Effector memory CD8-positive, alpha-beta T cell (primary cell): ENCODE measurements around the gene PVALEF.
A peak's percentile ranks its signal among the peaks of the same experiment; 100 is the strongest.

Source experiments
- ATAC-seq: fragments of 150-1000 bp; cut with Tn5 transposase; replicated peaks from 2 replicates; pipeline ENCODE4 v1.10.0; 2021; ENCODE audit warnings: mild to moderate bottlenecking, moderate library complexity
- DNase-seq, 3 experiments: peaks; one replicate each; pipeline ENCODE4 v3.0.0; 2021
- H3K27ac Mint-ChIP-seq, 2 donors: one replicate each; pipeline ENCODE4 v1.8.0; 2022; ENCODE audit warnings: mild to moderate bottlenecking in 2 of 2, mixed read lengths in 2 of 2, moderate library complexity in 2 of 2
- H3K27me3 Mint-ChIP-seq, 2 donors: one replicate each; pipeline ENCODE4 v1.8.0; 2022; ENCODE audit warnings: mixed read lengths in 2 of 2
- H3K36me3 Mint-ChIP-seq: one replicate; pipeline ENCODE4 v1.8.0; 2022; ENCODE audit warnings: mild to moderate bottlenecking, moderate library complexity, mixed read lengths; ENCODE audit not compliant: insufficient read depth
- H3K4me1 Mint-ChIP-seq, 2 donors: one replicate each; pipeline ENCODE4 v1.8.0; 2022; ENCODE audit warnings: low read depth in 2 of 2, mixed read lengths in 2 of 2
- H3K4me3 Mint-ChIP-seq, 2 donors: one replicate each; pipeline ENCODE4 v1.8.0; 2022; ENCODE audit warnings: mild to moderate bottlenecking in 2 of 2, mixed read lengths in 2 of 2, moderate library complexity in 2 of 2
- H3K9me3 Mint-ChIP-seq, 2 donors: one replicate each; pipeline ENCODE4 v1.8.0; 2022; ENCODE audit warnings: mixed read lengths in 2 of 2
- total RNA-seq, 9 experiments: gene quantifications; one replicate each; lab custom pipeline; 2026; lab: John Stamatoyannopoulos, UW

PVALEF gene
- 0 to 0.13 (median 0) reads per million in 9 experiments for total RNA-seq

- Mint-ChIP-seq H3K27me3 (peaks cover 27 to 46% of the 10 kb centered on the region in 2 donors), H3K36me3 (no peaks in the 10 kb centered on the region), H3K9me3 (no peaks in the 10 kb centered on the region), H3K27ac (peak within 1 kb of the TSS in 1 of 2 donors; percentile 66), H3K4me1 (no peaks in the 10 kb centered on the region), H3K4me3 (peak within 1 kb of the TSS; percentile 58 to 64)
- DNase-seq: no peak
- peak; percentile 21 for ATAC-seq
Measured at GRCh38 chr17:81165246-81166032, at the start of gene PVALEF. Gene PVALEF (plus strand): TSS chr17:81165507. CDS start chr17:81181227, 15,720 bp downstream.

GRCh38 chr17:81115749-81116464 is 49.4 kb upstream of the PVALEF start:
- ATAC-seq (no peak), DNase-seq (no peak)
- Mint-ChIP-seq H3K27ac (no peak overlapping the region), H3K4me3 (no peak overlapping the region), H3K4me1 (peaks cover 0 to 6% of the 10 kb centered on the region in 2 donors), H3K36me3 (peaks cover 5% of the 10 kb centered on the region), H3K9me3 (no peaks in the 10 kb centered on the region), H3K27me3 (peaks cover 0 to 6% of the 10 kb centered on the region in 2 donors)

- Mint-ChIP-seq H3K9me3 (no peaks in the 10 kb centered on the region), H3K4me1 (peaks cover 0 to 6% of the 10 kb centered on the region in 2 donors), H3K4me3 (no peak overlapping the region), H3K27ac (no peak overlapping the region), H3K27me3 (peaks cover 0 to 6% of the 10 kb centered on the region in 2 donors), H3K36me3 (peaks cover 8% of the 10 kb centered on the region)
- ATAC-seq (no peak), DNase-seq (no peak)
Measured at GRCh38 chr17:81116704-81117103, 48.6 kb upstream of the PVALEF start.

DNA sequence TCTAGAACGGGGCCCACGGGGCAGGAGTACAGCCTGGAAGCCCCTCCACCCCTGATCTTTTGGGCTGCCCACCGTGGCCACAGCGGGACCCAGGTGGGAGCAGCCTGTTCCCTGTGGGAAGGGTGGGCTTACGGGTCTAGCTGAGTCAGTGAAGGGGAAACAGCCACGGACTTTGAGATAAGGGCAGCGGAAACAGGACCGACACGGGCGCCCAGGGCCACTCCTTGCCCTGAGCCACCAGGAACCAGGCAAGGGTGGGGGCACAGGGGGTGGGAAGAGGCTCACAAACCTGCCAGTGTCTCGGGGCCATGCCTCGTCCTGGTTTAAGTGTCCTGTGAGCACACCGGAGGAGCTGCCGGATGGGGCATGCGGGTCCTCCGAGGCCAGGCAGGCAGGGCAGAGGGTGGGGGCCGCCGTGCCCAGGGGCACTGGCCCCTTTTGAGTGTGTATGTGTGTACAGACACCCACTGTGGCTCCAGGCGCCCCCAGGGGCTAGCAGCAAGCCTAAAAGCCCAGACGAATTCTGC is 47.6 kb upstream of the PVALEF start:
- no peak overlapping the region for H3K27ac Mint-ChIP-seq
- H3K4me3 Mint-ChIP-seq: no peak overlapping the region
- peaks cover 0 to 6% of the 10 kb centered on the region in 2 donors for H3K27me3 Mint-ChIP-seq
- DNase-seq (no peak), ATAC-seq (no peak)
- H3K4me1 Mint-ChIP-seq: peaks cover 0 to 6% of the 10 kb centered on the region in 2 donors
- H3K36me3 Mint-ChIP-seq: peaks cover 8% of the 10 kb centered on the region
- no peaks in the 10 kb centered on the region for H3K9me3 Mint-ChIP-seq

- Mint-ChIP-seq H3K36me3 (peaks cover 8% of the 10 kb centered on the region), H3K4me1 (peaks cover 0 to 6% of the 10 kb centered on the region in 2 donors), H3K9me3 (no peaks in the 10 kb centered on the region), H3K4me3 (peak overlapping the region; percentile 46 to 67), H3K27me3 (peaks cover 0 to 6% of the 10 kb centered on the region in 2 donors), H3K27ac (peak overlapping the region in 1 of 2 donors; percentile 12)
- DNase-seq: no peak
- ATAC-seq: no peak
Measured at GRCh38 chr17:81118308-81119221, 46.7 kb upstream of the PVALEF start.

- Mint-ChIP-seq H3K4me3 (peak overlapping the region; percentile 60 to 67), H3K27ac (peak overlapping the region; percentile 75 to 91), H3K9me3 (no peaks in the 10 kb centered on the region), H3K27me3 (peaks cover 0 to 6% of the 10 kb centered on the region in 2 donors), H3K36me3 (peaks cover 8% of the 10 kb centered on the region), H3K4me1 (peaks cover 0 to 6% of the 10 kb centered on the region in 2 donors)
- ATAC-seq: peak; percentile 78
- DNase-seq: peak; percentile 80 to 85 (median 81)
Measured at GRCh38 chr17:81119223-81120148, 45.8 kb upstream of the PVALEF start.

DNA sequence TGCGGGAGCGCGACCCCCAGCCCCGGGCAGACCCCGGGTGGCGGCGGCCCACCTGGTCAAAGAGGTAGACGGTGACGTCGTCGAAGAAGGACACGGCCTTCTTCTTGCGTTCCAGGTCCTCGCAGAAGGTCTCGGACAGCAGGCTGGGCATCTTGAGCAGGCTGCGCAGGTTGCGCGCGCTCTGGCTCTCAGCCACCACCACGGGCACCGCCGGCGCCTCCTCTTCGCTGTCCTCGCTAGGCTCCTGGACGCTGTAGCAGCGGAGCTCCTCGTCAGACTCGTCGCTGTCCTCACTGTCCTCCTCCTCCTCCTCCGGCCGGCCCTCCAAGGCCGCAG is 45.2 kb upstream of the PVALEF start:
- Mint-ChIP-seq H3K27ac (peak overlapping the region in 1 of 2 donors; percentile 75), H3K4me3 (no peak overlapping the region), H3K36me3 (peaks cover 9% of the 10 kb centered on the region), H3K9me3 (no peaks in the 10 kb centered on the region), H3K27me3 (peaks cover 0 to 6% of the 10 kb centered on the region in 2 donors), H3K4me1 (peaks cover 0 to 6% of the 10 kb centered on the region in 2 donors)
- no peak for ATAC-seq
- no peak for DNase-seq

GRCh38 chr17:81120695-81121621 is 44.3 kb upstream of the PVALEF start:
- H3K36me3 Mint-ChIP-seq: peaks cover 11% of the 10 kb centered on the region
- ATAC-seq (no peak), DNase-seq (no peak)
- peaks cover 0 to 6% of the 10 kb centered on the region in 2 donors for H3K27me3 Mint-ChIP-seq
- H3K4me3 Mint-ChIP-seq: no peak overlapping the region
- no peaks in the 10 kb centered on the region for H3K9me3 Mint-ChIP-seq
- H3K27ac Mint-ChIP-seq: no peak overlapping the region
- peaks cover 0 to 6% of the 10 kb centered on the region in 2 donors for H3K4me1 Mint-ChIP-seq

DNA sequence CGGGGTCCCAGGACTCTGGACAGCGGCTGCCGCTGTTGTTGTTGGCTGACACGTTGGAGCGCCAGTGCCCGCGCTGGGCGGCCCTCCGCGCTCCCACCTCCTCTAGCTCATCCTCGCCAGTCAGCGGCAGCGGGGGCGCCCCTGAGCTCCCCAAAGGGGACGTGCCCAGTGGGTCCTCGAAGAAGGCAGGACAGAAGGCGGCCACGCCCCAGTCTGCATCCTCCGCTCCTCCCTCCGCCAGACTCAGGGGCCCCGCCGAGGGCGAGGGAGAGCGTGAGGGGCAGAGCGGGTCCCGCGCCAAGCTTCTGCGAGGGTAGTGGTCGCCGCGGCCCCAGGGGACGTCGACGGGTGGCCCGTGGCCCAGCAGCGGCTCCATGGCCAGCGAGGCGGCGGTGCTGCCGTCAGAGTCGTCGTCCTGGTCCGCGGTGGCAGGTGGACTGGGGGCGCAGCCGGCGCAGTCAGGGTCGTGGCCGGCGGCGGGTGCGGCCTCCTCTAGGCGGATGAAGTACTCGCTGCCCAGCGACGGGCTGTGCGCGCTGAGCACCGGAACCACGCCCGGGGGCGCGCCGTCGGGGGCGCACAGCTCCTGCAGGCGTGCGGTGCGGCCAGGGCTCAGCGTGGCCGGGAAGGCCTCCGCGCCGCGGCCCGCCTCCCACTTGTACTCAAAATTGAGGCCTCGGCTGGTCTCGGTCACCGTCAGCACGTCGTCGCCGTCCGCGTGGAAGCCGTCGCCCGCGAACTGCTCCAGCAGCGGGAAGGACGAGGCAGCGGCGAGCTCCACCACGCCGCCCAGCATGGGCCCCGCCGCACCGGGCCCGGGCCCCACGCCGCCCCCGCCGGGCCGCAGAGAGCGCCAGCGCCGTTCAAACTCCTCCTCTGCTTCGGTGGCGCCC is 43.2 kb upstream of the PVALEF start:
- ATAC-seq: no peak
- Mint-ChIP-seq H3K9me3 (no peaks in the 10 kb centered on the region), H3K4me3 (no peak overlapping the region), H3K36me3 (peaks cover 11% of the 10 kb centered on the region), H3K27me3 (peaks cover 0 to 6% of the 10 kb centered on the region in 2 donors), H3K27ac (no peak overlapping the region), H3K4me1 (peaks cover 0 to 6% of the 10 kb centered on the region in 2 donors)
- no peak for DNase-seq

GRCh38 chr17:81123052-81124048 is 42.0 kb upstream of the PVALEF start:
- H3K27ac Mint-ChIP-seq: no peak overlapping the region
- DNase-seq (no peak), ATAC-seq (no peak)
- H3K27me3 Mint-ChIP-seq: peaks cover 0 to 4% of the 10 kb centered on the region in 2 donors
- H3K9me3 Mint-ChIP-seq: no peaks in the 10 kb centered on the region
- H3K4me3 Mint-ChIP-seq: no peak overlapping the region
- peaks cover 11% of the 10 kb centered on the region for H3K36me3 Mint-ChIP-seq
- peaks cover 0 to 5% of the 10 kb centered on the region in 2 donors for H3K4me1 Mint-ChIP-seq
